ENCODE measurements around the gene PRKCE. TPM values are rescaled to one million over a fixed set of nuclear protein-coding genes. Genes with fewer than 3 reads are reported as not detected.

The PRKCE gene
- total RNA-seq, 1 experiment from 2014 or later: 2.4 TPM

GRCh38 chr2:45897842-45898241 is 246.4 kb downstream of the PRKCE start:
- BruUV-seq (replicated peaks): no TSS peak
- intact Hi-C loops (cut with micrococcal nuclease; ENCODE audit: unreplicated experiment): no loop called here
- TF ChIP-seq CTCF (conservative IDR thresholded peaks at IDR 0.05; ENCODE audit: low read depth, low read length): no peak
- TF ChIP-seq EZH2 (IDR thresholded peaks at IDR 0.05; ENCODE audit: borderline replicate concordance, low read depth, low read length, poor library complexity, severe bottlenecking): no peak
- CTCF ChIA-PET: no interaction called here
- Histone ChIP-seq H3K27me3 (replicated peaks; ENCODE audit: insufficient read depth, low read depth, low read length, poor library complexity) (no peaks in the 10 kb centered on the region), H3K27ac (ENCODE audit: low read depth, low read length, poor library complexity, severe bottlenecking) (no peak overlapping the region), H3K4me3 (ENCODE audit: low read depth, low read length, poor library complexity, severe bottlenecking) (no peak overlapping the region), H3K36me3 (ENCODE audit: insufficient read depth, low read length, poor library complexity, severe bottlenecking) (no peaks in the 10 kb centered on the region), H3K9me3 (ENCODE audit: low read depth, low read length, poor library complexity, severe bottlenecking) (no peaks in the 10 kb centered on the region), H3K4me1 (ENCODE audit: insufficient read depth, low read length, poor library complexity, severe bottlenecking) (peaks cover 12% of the 10 kb centered on the region)
- no peak for DNase-seq (ENCODE audit: low spot score)
- POLR2A ChIA-PET (ENCODE audit: low non-redundant PET): no interaction called here

- ChIA-PET POLR2A (ENCODE audit: low non-redundant PET) (no interaction called here), CTCF (no interaction called here)
- TF ChIP-seq CTCF (conservative IDR thresholded peaks at IDR 0.05; ENCODE audit: low read depth, low read length) (no peak), EZH2 (IDR thresholded peaks at IDR 0.05; ENCODE audit: borderline replicate concordance, low read depth, low read length, poor library complexity, severe bottlenecking) (no peak)
- H3K27ac ChIP-seq (ENCODE audit: low read depth, low read length, poor library complexity, severe bottlenecking): no peak overlapping the region
- no peaks in the 10 kb centered on the region for H3K27me3 ChIP-seq (replicated peaks; ENCODE audit: insufficient read depth, low read depth, low read length, poor library complexity)
- H3K9me3 ChIP-seq (ENCODE audit: low read depth, low read length, poor library complexity, severe bottlenecking): no peaks in the 10 kb centered on the region
- no peak for DNase-seq (ENCODE audit: low spot score)
- peaks cover 8% of the 10 kb centered on the region for H3K4me1 ChIP-seq (ENCODE audit: insufficient read depth, low read length, poor library complexity, severe bottlenecking)
- H3K36me3 ChIP-seq (ENCODE audit: insufficient read depth, low read length, poor library complexity, severe bottlenecking): no peaks in the 10 kb centered on the region
- no TSS peak for BruUV-seq (replicated peaks)
- intact Hi-C loops (cut with micrococcal nuclease; ENCODE audit: unreplicated experiment): no loop called here
- H3K4me3 ChIP-seq (ENCODE audit: low read depth, low read length, poor library complexity, severe bottlenecking): no peak overlapping the region
Observed at GRCh38 chr2:45898819-45899218, 247.3 kb downstream of the PRKCE start.

GRCh38 chr2:45899926-45900325 is 248.5 kb downstream of the PRKCE start:
- peaks cover 8% of the 10 kb centered on the region for H3K4me1 ChIP-seq (ENCODE audit: insufficient read depth, low read length, poor library complexity, severe bottlenecking)
- BruUV-seq (replicated peaks): no TSS peak
- CTCF ChIA-PET: no interaction called here

More at GRCh38 chr2:45899926-45900325, 248.5 kb downstream of the PRKCE start:
- Histone ChIP-seq H3K27me3 (replicated peaks; ENCODE audit: insufficient read depth, low read depth, low read length, poor library complexity) (no peaks in the 10 kb centered on the region), H3K27ac (ENCODE audit: low read depth, low read length, poor library complexity, severe bottlenecking) (no peak overlapping the region), H3K36me3 (ENCODE audit: insufficient read depth, low read length, poor library complexity, severe bottlenecking) (no peaks in the 10 kb centered on the region), H3K4me3 (ENCODE audit: low read depth, low read length, poor library complexity, severe bottlenecking) (no peak overlapping the region), H3K9me3 (ENCODE audit: low read depth, low read length, poor library complexity, severe bottlenecking) (no peaks in the 10 kb centered on the region)
- POLR2A ChIA-PET (ENCODE audit: low non-redundant PET): no interaction called here
- TF ChIP-seq CTCF (conservative IDR thresholded peaks at IDR 0.05; ENCODE audit: low read depth, low read length) (no peak), EZH2 (IDR thresholded peaks at IDR 0.05; ENCODE audit: borderline replicate concordance, low read depth, low read length, poor library complexity, severe bottlenecking) (no peak)
- intact Hi-C loops (cut with micrococcal nuclease; ENCODE audit: unreplicated experiment): no loop called here
- no peak for DNase-seq (ENCODE audit: low spot score)
